Mesendoderm (in vitro differentiated cells): ENCODE results near the gene SH3RF1.

Source experiments
- DNase-seq: peaks from one replicate; pipeline ENCODE4 v3.0.0; 2013
- H2AK5ac ChIP-seq: 2 replicates; pipeline ENCODE4 v1.6.1; 2013; ENCODE audit warnings: low read length, inconsistent platforms
- H2BK120ac ChIP-seq: 2 replicates; pipeline ENCODE4 v1.6.1; 2013; ENCODE audit warnings: low read depth, mild to moderate bottlenecking, low read length, moderate library complexity, mixed read lengths
- H2BK15ac ChIP-seq: replicated peaks from 2 replicates; pipeline ENCODE4 v1.6.1; 2013; ENCODE audit warnings: low read depth, mild to moderate bottlenecking, moderate library complexity
- H2BK5ac ChIP-seq: 2 replicates; pipeline ENCODE4 v1.6.1; 2013; ENCODE audit warnings: low read length, inconsistent platforms
- H3K18ac ChIP-seq: 2 replicates; pipeline ENCODE4 v1.6.1; 2013; ENCODE audit warnings: mild to moderate bottlenecking, low read length, mixed read lengths
- H3K23ac ChIP-seq: one replicate; pipeline ENCODE4 v1.6.1; 2013; ENCODE audit warnings: low read length
- H3K27ac ChIP-seq: 2 replicates; pipeline ENCODE4 v1.5.1; 2013; ENCODE audit warnings: low read depth, mild to moderate bottlenecking, inconsistent platforms, low read length, moderate library complexity
- H3K27me3 ChIP-seq: 2 replicates; pipeline ENCODE4 v1.6.1; 2013; ENCODE audit warnings: low read length, control low read depth, mild to moderate bottlenecking, inconsistent platforms; ENCODE audit not compliant: insufficient read depth, poor library complexity
- H3K36me3 ChIP-seq: 2 replicates; pipeline ENCODE4 v1.6.1; 2013; ENCODE audit warnings: low read length, inconsistent platforms; ENCODE audit not compliant: control insufficient read depth, insufficient read depth
- H3K4ac ChIP-seq: one replicate; pipeline ENCODE4 v1.6.1; 2013; ENCODE audit warnings: low read depth, mild to moderate bottlenecking, low read length, moderate library complexity
- H3K4me1 ChIP-seq: 2 replicates; pipeline ENCODE4 v1.6.1; 2013; ENCODE audit warnings: low read depth, low read length, inconsistent platforms; ENCODE audit not compliant: control insufficient read depth
- H3K4me2 ChIP-seq: 2 replicates; pipeline ENCODE4 v1.6.1; 2013; ENCODE audit warnings: low read length
- H3K4me3 ChIP-seq: 2 replicates; pipeline ENCODE4 v1.5.1; 2013; ENCODE audit warnings: mild to moderate bottlenecking, low read length
- H3K56ac ChIP-seq: one replicate; pipeline ENCODE4 v1.6.1; 2013; ENCODE audit warnings: low read length
- H3K79me1 ChIP-seq: 2 replicates; pipeline ENCODE4 v1.6.1; 2013; ENCODE audit warnings: low read length, inconsistent platforms
- H3K79me2 ChIP-seq: 2 replicates; pipeline ENCODE4 v1.6.1; 2013; ENCODE audit warnings: mild to moderate bottlenecking, low read length; ENCODE audit not compliant: control insufficient read depth, insufficient read depth
- H3K9ac ChIP-seq: 2 replicates; pipeline ENCODE4 v1.6.1; 2013; ENCODE audit warnings: low read length, inconsistent platforms
- H4K5ac ChIP-seq: one replicate; pipeline ENCODE4 v1.6.1; 2013; ENCODE audit warnings: low read length
- H4K8ac ChIP-seq: one replicate; pipeline ENCODE4 v1.6.1; 2013; ENCODE audit warnings: low read depth, mild to moderate bottlenecking, control low read depth, low read length, moderate library complexity
- WGBS: extraction: QIAGEN DNeasy Blood & Tissue Kit; methylation state at CpG from one replicate; pipeline ENCODE4 v1.1.7; 2013; ENCODE audit warnings: low lambda C conversion rate, missing lambda C conversion rate; ENCODE audit not compliant: insufficient coverage; ENCODE audit errors: extremely low coverage; 5-methylcytosine and 5-hydroxymethylcytosine counted together

Gene SH3RF1

GRCh38 chr4:169047956-169048355 lies 222.8 kb downstream of the SH3RF1 start:
- Histone ChIP-seq H2BK15ac (no peak overlapping the region), H4K5ac (no peak overlapping the region), H3K79me1 (no peaks in the 10 kb centered on the region), H3K4me2 (no peak overlapping the region), H3K27ac (no peak overlapping the region), H3K23ac (no peak overlapping the region), H3K56ac (no peak overlapping the region), H3K79me2 (no peaks in the 10 kb centered on the region), H3K4me3 (no peak overlapping the region), H2BK5ac (no peak overlapping the region), H2BK120ac (no peak overlapping the region), H3K4ac (no peak overlapping the region), H3K9ac (no peak overlapping the region), H4K8ac (no peak overlapping the region), H3K18ac (no peak overlapping the region), H3K27me3 (no peaks in the 10 kb centered on the region), H3K36me3 (no peaks in the 10 kb centered on the region), H2AK5ac (no peak overlapping the region), H3K4me1 (peaks cover 5% of the 10 kb centered on the region)
- WGBS: no CpG with 5 or more reads among the region's 4 CpGs
- no peak for DNase-seq

GRCh38 chr4:169045862-169046584 lies 224.7 kb downstream of the SH3RF1 start:
- H4K8ac ChIP-seq: no peak overlapping the region
- H3K79me1 ChIP-seq: no peaks in the 10 kb centered on the region
- H2BK15ac ChIP-seq: no peak overlapping the region
- H3K4me1 ChIP-seq: peaks cover 5% of the 10 kb centered on the region
- H3K56ac ChIP-seq: no peak overlapping the region
- H2AK5ac ChIP-seq: no peak overlapping the region
- no peak overlapping the region for H2BK5ac ChIP-seq
- no peak overlapping the region for H3K4me3 ChIP-seq
- H3K4ac ChIP-seq: no peak overlapping the region
- H3K18ac ChIP-seq: no peak overlapping the region
- peak; percentile 63 for DNase-seq
- no peak overlapping the region for H3K27ac ChIP-seq
- no CpG with 5 or more reads among the region's 15 CpGs for WGBS
- no peak overlapping the region for H3K4me2 ChIP-seq
- H3K23ac ChIP-seq: peak overlapping the region; percentile 80
- H2BK120ac ChIP-seq: no peak overlapping the region
- no peak overlapping the region for H4K5ac ChIP-seq
- no peaks in the 10 kb centered on the region for H3K27me3 ChIP-seq
- H3K79me2 ChIP-seq: no peaks in the 10 kb centered on the region
- H3K36me3 ChIP-seq: no peaks in the 10 kb centered on the region
- H3K9ac ChIP-seq: no peak overlapping the region

- Histone ChIP-seq H3K4ac (no peak overlapping the region), H3K9ac (no peak overlapping the region), H3K56ac (no peak overlapping the region), H3K23ac (no peak overlapping the region), H3K36me3 (no peaks in the 10 kb centered on the region), H3K27me3 (no peaks in the 10 kb centered on the region), H3K4me1 (no peaks in the 10 kb centered on the region), H2BK5ac (no peak overlapping the region), H3K79me1 (no peaks in the 10 kb centered on the region), H3K4me3 (no peak overlapping the region), H4K5ac (no peak overlapping the region), H3K18ac (no peak overlapping the region), H4K8ac (no peak overlapping the region), H3K27ac (no peak overlapping the region), H3K4me2 (no peak overlapping the region), H2BK120ac (no peak overlapping the region), H2AK5ac (no peak overlapping the region), H2BK15ac (no peak overlapping the region), H3K79me2 (no peaks in the 10 kb centered on the region)
- no peak for DNase-seq
- WGBS: no CpG with 5 or more reads among the region's 5 CpGs
Measured at GRCh38 chr4:169044714-169045447, 225.9 kb downstream of the SH3RF1 start.
